Measurements from ENCODE around the gene MIS18BP1. TPM values are rescaled to one million over a fixed set of nuclear protein-coding genes. Genes with fewer than 3 reads are reported as not detected.

The MIS18BP1 gene
- total and polyA plus RNA-seq, 9 of the 15 experiments (the other 6 are each of a cell fraction or from before 2014, with no cell fraction given) = 5.0 to 29.1 (median 19.1) TPM

- TF ChIP-seq CTCF (IDR thresholded peaks at IDR 0.05 in 2 of 3, conservative IDR thresholded peaks at IDR 0.05 in 1 of 3; ENCODE audit: insufficient read depth in 2 of 3, low read depth in 1 of 3, low read length in 3 of 3) (no peak), POLR2AphosphoS2 (IDR thresholded peaks at IDR 0.05; ENCODE audit: low read length) (no peak)
These were observed 75.9 kb downstream of the MIS18BP1 start (continued) for GRCh38 chr14:45177076-45177475.

- FAIRE-seq (no peak), DNase-seq (ENCODE audit: extremely low read depth in 1 of 4, low spot score in 3 of 4) (no peak), ATAC-seq (no peak)
- Histone ChIP-seq H3K27me3 (ENCODE audit: control insufficient read depth in 2 of 2, insufficient read depth in 2 of 2, low read length in 2 of 2) (no peaks in the 10 kb centered on the region), H2AFZ (ENCODE audit: low read depth, low read length) (no peak overlapping the region), H3K27ac (ENCODE audit: extremely low read depth, low read depth, low read length) (no peak overlapping the region), H3K36me3 (ENCODE audit: control insufficient read depth, insufficient read depth, low read length) (peaks cover 29% of the 10 kb centered on the region; the same call in 1 of the 3 replicates), H3K9me1 (ENCODE audit: control insufficient read depth, insufficient read depth, low read length) (no peaks in the 10 kb centered on the region), H3K9ac (ENCODE audit: insufficient read depth in 1 of 2, low read depth in 2 of 2, low read length in 2 of 2) (no peak overlapping the region), H3K79me2 (ENCODE audit: control insufficient read depth, insufficient read depth, low read length) (no peaks in the 10 kb centered on the region), H4K20me1 (replicated peaks; ENCODE audit: control insufficient read depth, insufficient read depth, low read length) (no peaks in the 10 kb centered on the region), H3K4me1 (replicated peaks in 1 of 2; ENCODE audit: control insufficient read depth in 2 of 2, insufficient read depth in 2 of 2, low read length in 2 of 2) (no peaks in the 10 kb centered on the region), H3K9me3 (replicated peaks; ENCODE audit: control insufficient read depth, insufficient read depth, low read depth, low read length) (no peaks in the 10 kb centered on the region), H3K4me2 (ENCODE audit: insufficient read depth, low read length) (no peak overlapping the region), H3K4me3 (no peak overlapping the region)
- ChIA-PET POLR2A (interaction anchor here (1.2 kb wide), 1 partner anchor 9 kb away, joined by 3 read pairs; no protein-coding TSS in a partner anchor), CTCF (ENCODE audit: low intra/inter-chr PET ratio) (no interaction called here)
- in situ Hi-C loops (cut with MboI) (no loop called here), intact Hi-C loops (cut with micrococcal nuclease) (no loop called here)
- BruUV-seq (replicated peaks) = no TSS peak
- no peak for TF ChIP-seq CEBPZ (IDR thresholded peaks at IDR 0.05; ENCODE audit: borderline replicate concordance, low read depth, low read length)
- TF ChIP-seq TAF9B (IDR thresholded peaks at IDR 0.05; ENCODE audit: partially characterized antibody) = no peak
- no peak for TF ChIP-seq ZFP1 (CRISPR knock-in tag; IDR thresholded peaks at IDR 0.05)
- no peak for TF ChIP-seq YY1 (IDR thresholded peaks at IDR 0.05; ENCODE audit: borderline replicate concordance in 1 of 3, control insufficient read depth in 1 of 3, extremely low read depth in 1 of 3, insufficient read depth in 3 of 3, insufficient read length in 1 of 3, insufficient replicate concordance in 2 of 3, low read depth in 1 of 3, low read length in 2 of 3)
- no peak for TF ChIP-seq SMARCC2 (IDR thresholded peaks at IDR 0.05; ENCODE audit: low read depth)
- TF ChIP-seq HNRNPUL1 (IDR thresholded peaks at IDR 0.05; ENCODE audit: low read length) = no peak
- no peak for TF ChIP-seq GTF2F1 (IDR thresholded peaks at IDR 0.05; ENCODE audit: low read depth, low read length)
- no peak for TF ChIP-seq ZNF75A (CRISPR knock-in tag; IDR thresholded peaks at IDR 0.05)
- TF ChIP-seq ZNF408 (CRISPR knock-in tag; IDR thresholded peaks at IDR 0.05; ENCODE audit: low read depth) = no peak
- no peak for TF ChIP-seq HMGN3 (IDR thresholded peaks at IDR 0.05; ENCODE audit: borderline replicate concordance, extremely low read depth, insufficient read length, low read depth, low read length)
- no peak for TF ChIP-seq SIX5 (IDR thresholded peaks at IDR 0.05; ENCODE audit: borderline replicate concordance in 1 of 2, insufficient read depth in 1 of 2, low read depth in 1 of 2, low read length in 2 of 2)
- TF ChIP-seq ZNF699 (CRISPR knock-in tag; IDR thresholded peaks at IDR 0.05; ENCODE audit: insufficient replicate concordance) = no peak
These were observed 83.1 kb downstream of the MIS18BP1 start for GRCh38 chr14:45169906-45170305.

All from K562 (cell line).